ENCODE measurements around the gene SSBP2. TPM values are rescaled to one million over a fixed set of nuclear protein-coding genes. Genes with fewer than 3 reads are reported as not detected.
"Not testable (repeated sequence)": the region's sequence is repeated elsewhere in the genome, so short reads cannot be mapped to it uniquely, and the experiment has no call there.

SSBP2 gene
- total RNA-seq, 1 donor from 2014 or later = 12.7 TPM

DNA sequence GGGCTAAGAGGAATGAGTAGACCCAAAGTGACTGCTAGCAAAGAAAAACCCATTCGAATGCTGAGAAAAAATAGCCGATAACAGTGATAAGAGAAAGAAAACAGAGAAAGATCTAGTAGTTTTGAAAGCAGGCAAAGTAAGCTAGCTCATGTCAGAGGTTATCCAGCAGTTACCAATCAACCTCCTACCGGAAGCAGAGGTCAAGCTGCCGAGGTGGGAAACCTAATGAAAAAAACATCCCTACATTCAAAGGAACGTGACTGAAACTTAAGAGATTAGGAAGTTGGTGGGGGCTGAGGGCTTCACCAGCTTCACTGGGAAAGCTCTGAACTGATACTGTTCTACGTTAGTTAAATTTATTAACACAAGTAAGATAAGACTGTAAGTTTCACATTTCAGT is 32.6 kb downstream of the SSBP2 start:
- H3K27ac Mint-ChIP-seq = no peak overlapping the region
- H3K9me3 Mint-ChIP-seq = peaks cover 5% of the 10 kb centered on the region
- peaks cover 26% of the 10 kb centered on the region for H3K4me1 Mint-ChIP-seq (ENCODE audit: low read depth)
- no peak overlapping the region for H3K4me3 Mint-ChIP-seq
- H3K36me3 Mint-ChIP-seq (ENCODE audit: low read depth) = peaks cover 8% of the 10 kb centered on the region
- no peaks in the 10 kb centered on the region for H3K27me3 Mint-ChIP-seq (ENCODE audit: insufficient read depth)
- no peak for DNase-seq (ENCODE audit: low spot score)
- intact Hi-C loops (cut with micrococcal nuclease) = no loop called here

DNA sequence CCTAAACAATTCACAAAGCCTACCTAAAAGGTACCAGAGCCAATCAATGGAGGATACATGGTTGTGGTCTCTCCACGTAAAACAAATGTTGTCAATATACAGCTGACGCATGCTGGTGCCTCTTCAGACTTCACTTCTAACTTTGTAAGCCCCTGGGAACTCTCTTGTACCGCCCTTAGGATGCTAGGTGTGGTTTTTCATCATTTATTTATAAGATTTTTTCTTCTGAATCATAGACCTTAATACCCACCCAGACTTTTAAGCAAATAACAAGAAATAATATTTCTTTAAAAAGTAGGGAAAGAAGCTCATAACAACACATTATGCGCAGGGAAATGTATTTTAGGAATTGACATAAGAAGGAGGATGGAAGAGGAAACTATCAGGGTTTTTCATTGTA is 33.0 kb downstream of the SSBP2 start:
- Mint-ChIP-seq H3K27me3 (ENCODE audit: insufficient read depth) (no peaks in the 10 kb centered on the region), H3K4me1 (ENCODE audit: low read depth) (peaks cover 26% of the 10 kb centered on the region), H3K9me3 (peaks cover 5% of the 10 kb centered on the region), H3K36me3 (ENCODE audit: low read depth) (peaks cover 8% of the 10 kb centered on the region), H3K27ac (no peak overlapping the region), H3K4me3 (no peak overlapping the region)
- intact Hi-C loops (cut with micrococcal nuclease) = no loop called here
- DNase-seq (ENCODE audit: low spot score) = no peak

DNA sequence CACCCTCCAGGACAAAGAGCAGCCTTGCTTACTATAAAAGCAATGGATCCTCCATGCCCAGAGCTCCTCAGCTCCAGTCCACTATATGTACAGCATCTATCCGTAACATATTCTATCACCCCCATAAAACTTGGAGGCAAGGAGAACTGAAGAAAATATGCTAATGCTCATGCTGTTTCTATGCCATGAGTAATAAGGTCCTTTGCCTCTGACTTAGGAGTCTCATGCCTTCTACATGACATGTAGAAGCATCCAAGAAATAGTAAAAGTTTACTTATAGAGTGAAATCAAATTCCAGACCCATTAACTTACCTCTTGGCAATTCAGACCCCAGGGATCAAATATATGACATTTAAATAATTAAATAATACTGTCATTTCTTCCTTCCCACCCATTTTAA is 33.7 kb downstream of the SSBP2 start:
- peaks cover 20% of the 10 kb centered on the region for H3K4me1 Mint-ChIP-seq (ENCODE audit: low read depth)
- peaks cover 8% of the 10 kb centered on the region for H3K36me3 Mint-ChIP-seq (ENCODE audit: low read depth)
- intact Hi-C loops (cut with micrococcal nuclease) = no loop called here
- no peak overlapping the region for H3K27ac Mint-ChIP-seq
- H3K27me3 Mint-ChIP-seq (ENCODE audit: insufficient read depth) = no peaks in the 10 kb centered on the region
- peaks cover 5% of the 10 kb centered on the region for H3K9me3 Mint-ChIP-seq
- no peak for DNase-seq (ENCODE audit: low spot score)
- H3K4me3 Mint-ChIP-seq = no peak overlapping the region

DNA sequence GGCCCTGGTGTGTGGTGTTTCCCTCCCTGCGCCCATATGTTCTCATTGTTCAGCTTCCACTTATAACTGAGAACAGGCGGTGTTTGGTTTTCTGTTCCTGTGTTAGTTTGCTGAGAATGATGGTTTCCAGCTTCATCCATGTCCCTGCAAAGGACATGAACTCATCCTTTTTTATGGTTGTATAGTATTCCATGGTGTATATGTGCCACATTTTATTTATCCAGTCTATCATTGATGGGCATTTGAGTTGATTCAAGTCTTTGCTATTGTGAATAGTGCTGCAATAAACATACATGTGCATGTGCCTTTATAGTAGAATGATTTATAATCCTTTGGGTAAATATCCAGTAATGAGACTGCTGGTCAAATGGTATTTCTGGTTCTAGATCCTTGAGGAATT is 36.8 kb downstream of the SSBP2 start:
- H3K9me3 Mint-ChIP-seq; H3K27me3 Mint-ChIP-seq (ENCODE audit: insufficient read depth); H3K4me1 Mint-ChIP-seq (ENCODE audit: low read depth); DNase-seq (ENCODE audit: low spot score); H3K36me3 Mint-ChIP-seq (ENCODE audit: low read depth); H3K27ac Mint-ChIP-seq; H3K4me3 Mint-ChIP-seq; intact Hi-C loops (cut with micrococcal nuclease): not testable (repeated sequence)

DNA sequence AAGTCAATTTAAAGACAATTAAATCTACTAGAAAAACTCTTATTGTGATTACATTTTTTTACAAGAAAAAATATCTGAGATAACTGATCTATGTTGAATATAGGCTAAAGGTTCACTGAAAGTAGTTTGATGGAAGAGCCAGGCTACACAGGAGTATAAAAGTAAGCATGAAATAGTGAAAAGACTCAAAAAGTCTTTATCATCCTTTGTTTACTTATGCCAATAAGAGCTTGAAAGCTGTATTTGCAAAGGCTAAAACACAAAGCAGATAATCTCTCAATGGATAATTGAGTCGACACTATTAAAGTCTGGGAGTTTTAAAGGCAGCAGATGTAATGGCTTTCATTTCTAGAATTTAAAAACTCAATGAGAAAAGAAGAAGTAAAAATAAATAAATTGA is 42.0 kb downstream of the SSBP2 start:
- intact Hi-C loops (cut with micrococcal nuclease) = no loop called here
- H3K27ac Mint-ChIP-seq = no peak overlapping the region
- no peaks in the 10 kb centered on the region for H3K27me3 Mint-ChIP-seq (ENCODE audit: insufficient read depth)
- no peak for DNase-seq (ENCODE audit: low spot score)
- H3K9me3 Mint-ChIP-seq = no peaks in the 10 kb centered on the region
- peaks cover 7% of the 10 kb centered on the region for H3K36me3 Mint-ChIP-seq (ENCODE audit: low read depth)
- H3K4me3 Mint-ChIP-seq = no peak overlapping the region
- H3K4me1 Mint-ChIP-seq (ENCODE audit: low read depth) = no peaks in the 10 kb centered on the region

DNA sequence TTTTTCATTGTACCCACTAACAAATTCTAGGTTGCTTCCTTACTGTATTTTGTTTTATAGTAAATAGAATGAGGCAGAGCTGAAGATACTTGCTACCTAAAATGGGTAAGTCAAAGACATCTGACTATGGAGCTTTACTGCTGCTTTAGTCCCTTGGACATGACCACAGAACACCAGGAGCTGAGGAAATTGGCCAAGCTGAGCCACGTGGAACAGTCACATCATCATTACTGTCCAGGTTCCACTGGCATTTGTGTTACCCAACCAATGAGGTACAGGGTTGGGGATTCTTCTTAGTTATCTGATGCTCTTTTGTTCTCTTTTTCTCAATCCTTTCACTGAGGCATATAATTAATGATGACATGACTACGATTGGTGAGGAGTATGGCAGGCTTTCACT is 47.1 kb downstream of the SSBP2 start:
- Mint-ChIP-seq H3K27ac (no peak overlapping the region), H3K4me3 (no peak overlapping the region), H3K36me3 (ENCODE audit: low read depth) (peaks cover 8% of the 10 kb centered on the region), H3K27me3 (ENCODE audit: insufficient read depth) (no peaks in the 10 kb centered on the region), H3K4me1 (ENCODE audit: low read depth) (no peaks in the 10 kb centered on the region), H3K9me3 (peaks cover 15% of the 10 kb centered on the region)
- DNase-seq (ENCODE audit: low spot score) = no peak
- intact Hi-C loops (cut with micrococcal nuclease) = no loop called here

DNA sequence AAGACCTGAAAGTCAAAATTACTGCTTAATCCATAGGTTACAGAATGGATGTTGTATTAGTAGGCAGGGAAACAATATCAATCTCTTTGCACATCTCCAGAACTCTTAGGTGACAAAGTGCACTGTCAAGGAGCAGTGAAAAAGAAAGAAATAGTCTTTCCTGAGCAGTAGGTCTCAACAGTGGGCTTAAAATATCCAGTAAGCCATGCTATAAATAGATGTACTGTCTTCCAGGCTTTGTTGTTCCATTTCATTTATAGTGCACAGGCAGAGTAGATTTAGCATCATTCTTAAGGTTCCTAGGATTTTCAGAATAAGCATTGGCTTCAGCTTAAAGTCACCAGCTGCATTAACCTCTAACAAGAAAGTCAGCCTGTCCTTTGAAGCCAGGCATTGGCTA is 50.7 kb downstream of the SSBP2 start:
- no peak for DNase-seq (ENCODE audit: low spot score)
- H3K4me1 Mint-ChIP-seq (ENCODE audit: low read depth) = peaks cover 9% of the 10 kb centered on the region
- intact Hi-C loops (cut with micrococcal nuclease) = no loop called here
- no peak overlapping the region for H3K27ac Mint-ChIP-seq
- H3K36me3 Mint-ChIP-seq (ENCODE audit: low read depth) = peaks cover 5% of the 10 kb centered on the region
- no peak overlapping the region for H3K4me3 Mint-ChIP-seq
- peaks cover 15% of the 10 kb centered on the region for H3K9me3 Mint-ChIP-seq
- no peaks in the 10 kb centered on the region for H3K27me3 Mint-ChIP-seq (ENCODE audit: insufficient read depth)

DNA sequence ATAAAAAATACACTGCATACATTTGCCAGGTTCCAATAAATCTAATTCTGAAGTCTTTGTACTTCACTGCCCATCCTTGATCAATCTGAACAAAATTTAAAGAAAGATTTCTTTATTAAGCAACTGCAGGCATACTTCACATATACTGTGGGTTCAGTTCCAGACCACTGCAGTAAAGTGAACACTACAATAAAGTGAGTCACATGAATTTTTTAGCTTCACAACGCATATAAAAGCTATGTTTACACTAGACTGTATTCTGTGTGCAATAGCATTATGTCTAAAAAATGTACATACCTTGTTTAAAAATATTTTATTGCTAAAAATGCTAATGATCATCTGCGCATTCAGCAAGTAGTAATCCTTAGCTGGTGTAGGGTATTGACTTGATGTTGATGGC is 52.1 kb downstream of the SSBP2 start:
- no peak overlapping the region for H3K27ac Mint-ChIP-seq
- H3K9me3 Mint-ChIP-seq = peaks cover 15% of the 10 kb centered on the region
- no peak overlapping the region for H3K4me3 Mint-ChIP-seq
- intact Hi-C loops (cut with micrococcal nuclease) = no loop called here
- H3K27me3 Mint-ChIP-seq (ENCODE audit: insufficient read depth) = no peaks in the 10 kb centered on the region
- DNase-seq (ENCODE audit: low spot score) = no peak
- peaks cover 9% of the 10 kb centered on the region for H3K4me1 Mint-ChIP-seq (ENCODE audit: low read depth)
- H3K36me3 Mint-ChIP-seq (ENCODE audit: low read depth) = peaks cover 5% of the 10 kb centered on the region

DNA sequence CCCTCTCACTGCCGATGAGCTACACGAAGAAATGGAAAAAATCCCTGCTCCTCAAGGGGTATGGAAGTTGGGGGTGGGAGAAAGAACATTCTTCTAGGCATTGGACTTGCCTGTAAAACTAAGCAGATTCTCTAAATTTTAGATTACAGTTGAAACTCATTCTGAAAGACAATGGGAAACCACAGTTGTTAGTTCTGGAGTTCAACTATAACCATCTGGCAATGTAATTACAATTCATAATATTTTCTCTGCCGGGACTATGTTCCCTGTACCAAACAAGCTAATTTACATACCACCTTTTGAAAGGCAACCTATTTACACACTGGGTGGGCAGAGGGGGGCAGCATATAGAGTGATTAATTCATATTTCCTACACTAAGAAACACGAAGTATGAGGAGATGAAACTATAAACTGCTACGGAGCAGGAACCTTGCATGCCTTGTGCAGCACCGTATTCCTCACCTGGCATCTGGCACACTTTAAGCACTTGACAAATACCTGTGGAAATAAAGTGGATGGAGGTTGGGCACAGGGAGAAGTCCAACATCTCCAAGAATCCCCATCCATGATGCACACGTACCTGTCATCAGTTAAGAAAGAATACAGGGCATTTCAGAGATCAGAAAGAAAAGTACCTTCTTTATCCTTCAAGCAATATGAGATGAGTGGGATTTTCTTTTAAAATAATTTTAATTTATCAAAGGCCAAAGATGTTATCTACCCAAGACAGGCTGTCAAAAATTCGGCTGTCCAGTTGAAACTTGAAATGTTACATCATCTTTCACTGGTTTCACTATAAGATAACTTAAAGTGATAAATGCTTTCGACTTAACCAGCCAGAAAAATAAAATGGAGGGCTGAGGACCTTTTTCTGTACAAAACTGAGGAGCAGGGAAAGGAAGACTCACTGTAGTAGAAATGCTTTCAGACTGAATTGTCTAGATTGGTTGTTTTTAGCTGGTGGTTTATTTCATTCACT is 54.2 kb downstream of the SSBP2 start:
- intact Hi-C loops (cut with micrococcal nuclease) = no loop called here
- DNase-seq (ENCODE audit: low spot score) = no peak
- peaks cover 9% of the 10 kb centered on the region for H3K4me1 Mint-ChIP-seq (ENCODE audit: low read depth)
- H3K9me3 Mint-ChIP-seq = peaks cover 19% of the 10 kb centered on the region
- H3K36me3 Mint-ChIP-seq (ENCODE audit: low read depth) = peaks cover 9% of the 10 kb centered on the region
- no peak overlapping the region for H3K27ac Mint-ChIP-seq
- no peak overlapping the region for H3K4me3 Mint-ChIP-seq
- peaks cover 2% of the 10 kb centered on the region for H3K27me3 Mint-ChIP-seq (ENCODE audit: insufficient read depth)

DNA sequence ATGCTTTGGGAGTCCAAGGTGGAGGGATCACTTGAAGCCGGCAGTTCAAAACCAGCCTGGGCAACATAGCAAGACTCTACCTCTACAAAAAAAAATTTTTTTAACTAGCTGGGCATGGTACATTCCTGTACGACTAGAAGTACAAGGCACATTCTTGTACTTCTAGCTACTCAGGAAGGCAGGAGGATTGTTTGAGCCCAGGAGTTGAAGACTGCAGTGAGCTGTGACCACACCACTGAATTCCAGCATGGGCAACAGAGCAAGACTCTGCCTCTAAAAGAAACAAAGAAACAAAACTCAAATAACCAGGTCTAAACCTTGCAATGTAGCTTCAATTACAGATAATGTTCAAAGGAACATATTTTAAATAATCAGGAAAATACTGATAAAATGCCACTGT is 56.2 kb downstream of the SSBP2 start:
- Mint-ChIP-seq H3K36me3 (ENCODE audit: low read depth) (peaks cover 11% of the 10 kb centered on the region), H3K4me3 (no peak overlapping the region), H3K27me3 (ENCODE audit: insufficient read depth) (peaks cover 2% of the 10 kb centered on the region), H3K9me3 (peaks cover 29% of the 10 kb centered on the region), H3K27ac (no peak overlapping the region), H3K4me1 (ENCODE audit: low read depth) (peaks cover 9% of the 10 kb centered on the region)
- intact Hi-C loops (cut with micrococcal nuclease) = no loop called here
- DNase-seq (ENCODE audit: low spot score) = no peak

DNA sequence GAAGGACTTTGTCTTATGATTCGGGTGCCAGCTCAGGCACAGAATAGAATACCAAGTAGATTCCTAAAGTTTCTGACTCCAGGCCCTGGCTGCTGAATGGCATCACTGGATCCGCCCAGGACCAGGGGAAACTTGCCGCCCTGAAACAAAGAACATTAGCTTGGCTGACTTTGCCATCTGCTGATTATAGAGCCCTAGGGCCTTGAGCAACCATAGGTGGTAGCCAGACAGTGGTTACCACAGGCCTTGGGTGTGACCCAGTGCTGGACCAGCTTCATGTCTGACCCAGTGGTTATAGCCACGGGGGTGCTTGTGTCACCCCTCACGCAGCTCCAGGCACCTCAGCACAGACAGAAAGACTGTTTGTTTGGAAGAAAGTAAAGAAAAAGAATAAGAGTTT is 62.7 kb downstream of the SSBP2 start:
- H3K4me1 Mint-ChIP-seq (ENCODE audit: low read depth) = no peaks in the 10 kb centered on the region
- no peak overlapping the region for H3K27ac Mint-ChIP-seq
- DNase-seq (ENCODE audit: low spot score) = no peak
- peaks cover 2% of the 10 kb centered on the region for H3K27me3 Mint-ChIP-seq (ENCODE audit: insufficient read depth)
- intact Hi-C loops (cut with micrococcal nuclease) = no loop called here
- H3K4me3 Mint-ChIP-seq = no peak overlapping the region
- H3K36me3 Mint-ChIP-seq (ENCODE audit: low read depth) = peaks cover 18% of the 10 kb centered on the region
- peaks cover 45% of the 10 kb centered on the region for H3K9me3 Mint-ChIP-seq

DNA sequence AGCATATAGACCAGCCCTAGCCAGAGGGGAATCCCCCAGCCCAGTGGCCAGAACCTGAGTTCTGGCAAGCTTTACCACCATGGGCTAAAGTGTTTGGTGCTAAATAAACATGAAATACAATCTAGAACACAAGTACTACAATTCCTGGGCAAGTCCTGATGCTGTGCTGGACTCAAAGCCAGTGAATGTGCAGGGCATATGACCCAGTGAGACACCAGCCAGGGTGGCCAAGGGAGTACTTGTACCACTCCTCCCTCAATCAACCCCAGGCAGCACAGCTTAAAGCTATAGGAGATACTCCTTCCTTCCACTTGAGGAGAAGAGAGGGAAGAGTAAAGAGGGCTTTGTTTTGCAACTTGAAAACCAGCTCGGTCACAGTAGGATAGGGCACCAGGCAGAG is 63.6 kb downstream of the SSBP2 start:
- DNase-seq (ENCODE audit: low spot score) = no peak
- Mint-ChIP-seq H3K36me3 (ENCODE audit: low read depth) (peaks cover 16% of the 10 kb centered on the region), H3K9me3 (peaks cover 41% of the 10 kb centered on the region), H3K27me3 (ENCODE audit: insufficient read depth) (peaks cover 2% of the 10 kb centered on the region), H3K27ac (no peak overlapping the region), H3K4me1 (ENCODE audit: low read depth) (no peaks in the 10 kb centered on the region), H3K4me3 (no peak overlapping the region)
- intact Hi-C loops (cut with micrococcal nuclease) = no loop called here

DNA sequence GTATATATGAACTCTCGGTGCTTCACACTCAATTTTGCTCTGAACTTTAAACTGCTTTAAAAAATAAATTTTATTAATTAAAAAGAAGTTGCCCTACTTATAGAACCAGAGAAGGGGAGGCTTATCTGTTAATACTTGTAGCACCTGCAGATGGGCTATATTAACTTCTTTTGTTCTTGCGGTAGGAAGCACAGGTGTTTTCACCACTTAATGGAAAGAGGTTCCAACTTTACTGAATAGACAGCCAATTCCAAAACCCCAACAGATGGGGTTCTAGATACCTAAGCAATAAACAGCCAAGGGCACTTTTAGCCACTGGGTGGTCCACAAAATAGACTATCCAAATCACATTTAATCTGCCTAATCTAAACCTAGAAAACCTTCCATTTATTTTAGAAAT is 65.4 kb downstream of the SSBP2 start:
- no peaks in the 10 kb centered on the region for H3K4me1 Mint-ChIP-seq (ENCODE audit: low read depth)
- no peak for DNase-seq (ENCODE audit: low spot score)
- no peak overlapping the region for H3K4me3 Mint-ChIP-seq
- intact Hi-C loops (cut with micrococcal nuclease) = no loop called here
- peaks cover 15% of the 10 kb centered on the region for H3K36me3 Mint-ChIP-seq (ENCODE audit: low read depth)
- H3K27ac Mint-ChIP-seq = no peak overlapping the region
- H3K27me3 Mint-ChIP-seq (ENCODE audit: insufficient read depth) = no peaks in the 10 kb centered on the region
- H3K9me3 Mint-ChIP-seq = peaks cover 28% of the 10 kb centered on the region

Data from activated T-helper 1 cell treated with anti-CD3 and anti-CD28 coated beads, Interleukin-12 subunit alpha, Interleukin-12 subunit beta, Interleukin-2, Interleukin-4 antibody, amounts not matched to agents 30 ng/mL and 10 ng/mL and 1 ng/mL, durations not matched to agents 14 hours and 24 hours and 36 hours (primary cell).